ENCODE results near the gene C5AR1.
"Not testable (repeated sequence)": the region's sequence is repeated elsewhere in the genome, so short reads cannot be mapped to it uniquely, and the experiment has no call there.

The C5AR1 gene

DNA sequence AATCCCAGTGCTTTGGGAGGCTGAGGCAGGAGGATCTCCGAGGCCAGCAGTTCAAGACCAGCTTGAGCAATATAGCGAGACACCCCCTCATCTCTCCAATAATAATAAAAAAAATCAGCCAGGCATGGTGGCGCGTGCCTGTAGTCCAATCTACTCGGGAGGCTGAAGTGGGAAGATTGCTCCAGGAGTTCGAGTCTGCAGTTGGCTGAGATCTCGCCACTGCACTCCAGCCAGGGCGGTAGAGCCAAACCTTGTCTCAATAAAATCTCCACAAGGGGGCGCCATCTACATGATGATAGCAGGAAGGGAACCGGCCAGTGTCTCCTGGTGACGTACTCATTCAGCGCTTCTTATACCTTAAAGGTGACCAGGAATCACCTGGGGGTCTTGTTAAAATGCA lies 13.6 kb upstream of the C5AR1 start:
- no peaks in the 10 kb centered on the region for H3K9me3 ChIP-seq (ENCODE audit: insufficient read depth, low read depth, low read length)
- no peaks in the 10 kb centered on the region for H3K79me2 ChIP-seq (ENCODE audit: insufficient read depth, low read length)
- H4K20me1 ChIP-seq (ENCODE audit: insufficient read depth, low read length, poor library complexity, severe bottlenecking): no peaks in the 10 kb centered on the region
- peaks cover 9% of the 10 kb centered on the region for H3K4me1 ChIP-seq (ENCODE audit: insufficient read depth, low read length, poor library complexity, severe bottlenecking)
- TF ChIP-seq, protein P1, sequence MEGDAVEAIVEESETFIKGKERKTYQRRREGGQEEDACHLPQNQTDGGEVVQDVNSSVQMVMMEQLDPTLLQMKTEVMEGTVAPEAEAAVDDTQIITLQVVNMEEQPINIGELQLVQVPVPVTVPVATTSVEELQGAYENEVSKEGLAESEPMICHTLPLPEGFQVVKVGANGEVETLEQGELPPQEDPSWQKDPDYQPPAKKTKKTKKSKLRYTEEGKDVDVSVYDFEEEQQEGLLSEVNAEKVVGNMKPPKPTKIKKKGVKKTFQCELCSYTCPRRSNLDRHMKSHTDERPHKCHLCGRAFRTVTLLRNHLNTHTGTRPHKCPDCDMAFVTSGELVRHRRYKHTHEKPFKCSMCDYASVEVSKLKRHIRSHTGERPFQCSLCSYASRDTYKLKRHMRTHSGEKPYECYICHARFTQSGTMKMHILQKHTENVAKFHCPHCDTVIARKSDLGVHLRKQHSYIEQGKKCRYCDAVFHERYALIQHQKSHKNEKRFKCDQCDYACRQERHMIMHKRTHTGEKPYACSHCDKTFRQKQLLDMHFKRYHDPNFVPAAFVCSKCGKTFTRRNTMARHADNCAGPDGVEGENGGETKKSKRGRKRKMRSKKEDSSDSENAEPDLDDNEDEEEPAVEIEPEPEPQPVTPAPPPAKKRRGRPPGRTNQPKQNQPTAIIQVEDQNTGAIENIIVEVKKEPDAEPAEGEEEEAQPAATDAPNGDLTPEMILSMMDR (conservative IDR thresholded peaks at IDR 0.05; ENCODE audit: low read length): peak; percentile 82
- TF ChIP-seq EZH2phosphoT487 (IDR thresholded peaks at IDR 0.05; ENCODE audit: borderline replicate concordance): no peak
- no peak overlapping the region for H3K4me2 ChIP-seq (ENCODE audit: low read depth, low read length, poor library complexity, severe bottlenecking)
- no peak overlapping the region for H3K9ac ChIP-seq (ENCODE audit: low read depth, low read length, poor library complexity, severe bottlenecking)
- no peak overlapping the region for H3K4me3 ChIP-seq (ENCODE audit: low read length, poor library complexity, severe bottlenecking)
- H3K27me3 ChIP-seq (ENCODE audit: insufficient read depth, low read length, poor library complexity, severe bottlenecking): no peaks in the 10 kb centered on the region
- H3F3A ChIP-seq (ENCODE audit: low read depth): no peaks in the 10 kb centered on the region
- H3K9me2 ChIP-seq (replicated peaks; ENCODE audit: low read depth, low read length): no peaks in the 10 kb centered on the region
- no peaks in the 10 kb centered on the region for H3K36me3 ChIP-seq (ENCODE audit: insufficient read depth, low read length)
- no peak overlapping the region for H2AFZ ChIP-seq (ENCODE audit: low read length)

DNA sequence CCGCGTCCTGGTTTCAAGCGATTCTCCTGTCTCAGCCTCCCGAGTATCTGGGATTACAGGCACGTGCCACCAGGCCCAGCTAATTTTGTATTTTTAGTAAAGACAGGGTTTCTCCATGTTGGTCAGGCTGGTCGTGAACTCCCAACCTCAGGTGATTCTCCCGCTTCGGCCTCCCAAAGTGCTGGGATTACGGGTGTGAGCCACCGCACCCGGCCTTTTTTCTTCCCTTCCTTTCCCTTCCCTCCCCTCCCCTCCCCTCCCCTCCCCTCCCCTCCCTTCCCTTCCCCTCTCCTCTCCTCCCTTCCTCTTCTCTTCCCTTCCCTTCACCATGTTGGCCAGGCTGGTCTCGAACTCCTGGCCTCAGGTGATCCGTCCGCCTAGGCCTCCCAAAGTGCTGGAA lies 8.8 kb upstream of the C5AR1 start:
- H3K27me3 ChIP-seq (ENCODE audit: insufficient read depth, low read length, poor library complexity, severe bottlenecking); H4K20me1 ChIP-seq (ENCODE audit: insufficient read depth, low read length, poor library complexity, severe bottlenecking); H3F3A ChIP-seq (ENCODE audit: low read depth); H3K4me3 ChIP-seq (ENCODE audit: low read length, poor library complexity, severe bottlenecking); H3K9me3 ChIP-seq (ENCODE audit: insufficient read depth, low read depth, low read length); H3K9ac ChIP-seq (ENCODE audit: low read depth, low read length, poor library complexity, severe bottlenecking); H3K4me2 ChIP-seq (ENCODE audit: low read depth, low read length, poor library complexity, severe bottlenecking); H3K4me1 ChIP-seq (ENCODE audit: insufficient read depth, low read length, poor library complexity, severe bottlenecking); H2AFZ ChIP-seq (ENCODE audit: low read length); H3K36me3 ChIP-seq (ENCODE audit: insufficient read depth, low read length); H3K9me2 ChIP-seq (replicated peaks; ENCODE audit: low read depth, low read length); H3K79me2 ChIP-seq (ENCODE audit: insufficient read depth, low read length): not testable (repeated sequence)

DNA sequence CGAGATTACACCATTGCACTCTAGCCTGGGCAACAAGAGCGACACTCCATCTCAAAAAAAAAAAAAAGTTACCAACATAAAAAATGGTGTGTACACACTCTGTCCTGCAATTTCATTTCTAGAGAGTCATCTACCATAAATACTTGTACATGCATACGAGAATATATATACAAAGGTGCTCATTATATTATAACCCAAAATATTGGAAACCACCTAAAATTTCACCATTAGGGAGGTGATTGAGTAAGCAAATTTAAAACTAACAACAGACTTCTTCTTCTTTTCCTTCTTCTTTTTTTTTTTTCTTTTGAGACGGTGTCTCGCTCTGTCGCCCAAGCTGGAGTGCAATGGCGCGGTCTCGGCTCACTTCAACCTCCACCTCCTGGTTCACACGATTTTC lies 7.4 kb upstream of the C5AR1 start:
- Histone ChIP-seq H3K36me3 (ENCODE audit: insufficient read depth, low read length) (no peaks in the 10 kb centered on the region), H3K4me1 (ENCODE audit: insufficient read depth, low read length, poor library complexity, severe bottlenecking) (peaks cover 9% of the 10 kb centered on the region), H3K9me3 (ENCODE audit: insufficient read depth, low read depth, low read length) (no peaks in the 10 kb centered on the region), H3K4me3 (ENCODE audit: low read length, poor library complexity, severe bottlenecking) (no peak overlapping the region), H3K4me2 (ENCODE audit: low read depth, low read length, poor library complexity, severe bottlenecking) (no peak overlapping the region), H3K27me3 (ENCODE audit: insufficient read depth, low read length, poor library complexity, severe bottlenecking) (no peaks in the 10 kb centered on the region), H4K20me1 (ENCODE audit: insufficient read depth, low read length, poor library complexity, severe bottlenecking) (no peaks in the 10 kb centered on the region), H3K9me2 (replicated peaks; ENCODE audit: low read depth, low read length) (no peaks in the 10 kb centered on the region), H3F3A (ENCODE audit: low read depth) (no peaks in the 10 kb centered on the region), H3K9ac (ENCODE audit: low read depth, low read length, poor library complexity, severe bottlenecking) (no peak overlapping the region), H3K79me2 (ENCODE audit: insufficient read depth, low read length) (no peaks in the 10 kb centered on the region), H2AFZ (ENCODE audit: low read length) (no peak overlapping the region)
- no peak for TF ChIP-seq EZH2phosphoT487 (IDR thresholded peaks at IDR 0.05; ENCODE audit: borderline replicate concordance)
- TF ChIP-seq, protein P1 (conservative IDR thresholded peaks at IDR 0.05; ENCODE audit: low read length): no peak

DNA sequence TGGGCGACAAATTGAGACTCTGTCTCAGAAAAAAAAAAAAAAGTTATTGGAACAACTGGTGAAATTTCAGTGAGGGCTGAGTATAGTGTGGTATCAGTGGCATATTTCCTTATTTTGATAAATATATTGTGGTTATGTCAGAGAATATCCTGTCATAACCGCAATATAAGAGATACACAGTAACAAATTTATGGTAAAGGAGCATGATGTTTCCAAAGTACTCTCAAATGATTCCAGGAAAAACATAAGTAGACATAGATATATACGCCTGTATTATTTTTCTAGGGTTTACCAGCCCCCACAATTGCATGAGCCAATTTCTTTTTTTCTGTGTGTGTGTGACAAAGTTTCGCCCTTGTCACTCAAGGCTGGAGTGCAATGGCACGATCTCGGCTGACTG lies 5.7 kb upstream of the C5AR1 start:
- H3K4me2 ChIP-seq (ENCODE audit: low read depth, low read length, poor library complexity, severe bottlenecking): no peak overlapping the region
- no peaks in the 10 kb centered on the region for H3K27me3 ChIP-seq (ENCODE audit: insufficient read depth, low read length, poor library complexity, severe bottlenecking)
- TF ChIP-seq EZH2phosphoT487 (IDR thresholded peaks at IDR 0.05; ENCODE audit: borderline replicate concordance): no peak
- TF ChIP-seq, protein P1 (conservative IDR thresholded peaks at IDR 0.05; ENCODE audit: low read length): no peak
- no peaks in the 10 kb centered on the region for H3K36me3 ChIP-seq (ENCODE audit: insufficient read depth, low read length)
- H3K79me2 ChIP-seq (ENCODE audit: insufficient read depth, low read length): no peaks in the 10 kb centered on the region
- H4K20me1 ChIP-seq (ENCODE audit: insufficient read depth, low read length, poor library complexity, severe bottlenecking): no peaks in the 10 kb centered on the region
- H2AFZ ChIP-seq (ENCODE audit: low read length): no peak overlapping the region
- H3F3A ChIP-seq (ENCODE audit: low read depth): no peaks in the 10 kb centered on the region
- H3K9me2 ChIP-seq (replicated peaks; ENCODE audit: low read depth, low read length): no peaks in the 10 kb centered on the region
- H3K4me3 ChIP-seq (ENCODE audit: low read length, poor library complexity, severe bottlenecking): no peak overlapping the region
- no peaks in the 10 kb centered on the region for H3K9me3 ChIP-seq (ENCODE audit: insufficient read depth, low read depth, low read length)
- peaks cover 9% of the 10 kb centered on the region for H3K4me1 ChIP-seq (ENCODE audit: insufficient read depth, low read length, poor library complexity, severe bottlenecking)
- H3K9ac ChIP-seq (ENCODE audit: low read depth, low read length, poor library complexity, severe bottlenecking): no peak overlapping the region

Data from Loucy (cell line).